GM18861 (cell line): ENCODE data around the gene ARV1.
"Not testable (repeated sequence)": the region's sequence is repeated elsewhere in the genome, so short reads cannot be mapped to it uniquely, and the experiment has no call there.

Experiments
- ATAC-seq: cut with Tn5 transposase; IDR thresholded peaks from one replicate; pipeline ENCODE4 v1.9.1; 2021; ENCODE audit not compliant: unreplicated experiment

Gene ARV1

GRCh38 chr1:231041719-231042261 is 62.9 kb downstream of the ARV1 start:
- ATAC-seq: no peak

DNA sequence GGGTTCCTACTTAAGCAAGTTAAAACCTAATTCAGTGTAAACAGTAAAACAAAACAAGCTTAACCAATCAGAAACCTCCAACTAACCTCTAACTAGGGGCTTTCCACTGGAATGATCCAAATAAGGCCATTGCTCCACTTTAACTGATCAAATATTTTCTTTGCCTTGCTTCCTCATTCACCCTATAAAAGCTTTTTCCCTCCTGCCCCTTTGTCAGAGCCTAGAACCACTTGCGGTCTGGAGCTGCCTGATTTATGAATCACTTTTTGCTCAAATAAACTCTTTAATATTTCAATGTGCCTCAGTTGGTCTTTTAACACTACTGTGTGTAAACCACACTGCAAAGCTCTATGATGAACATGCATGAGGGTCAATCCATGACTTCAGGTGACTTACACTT is 65.7 kb downstream of the ARV1 start:
- no peak for ATAC-seq

GRCh38 chr1:231045286-231045685 is 66.4 kb downstream of the ARV1 start:
- ATAC-seq: no peak

GRCh38 chr1:231045921-231046729 is 67.2 kb downstream of the ARV1 start:
- not testable (repeated sequence) for ATAC-seq

GRCh38 chr1:231046730-231047395 is 68.0 kb downstream of the ARV1 start:
- ATAC-seq: no peak

DNA sequence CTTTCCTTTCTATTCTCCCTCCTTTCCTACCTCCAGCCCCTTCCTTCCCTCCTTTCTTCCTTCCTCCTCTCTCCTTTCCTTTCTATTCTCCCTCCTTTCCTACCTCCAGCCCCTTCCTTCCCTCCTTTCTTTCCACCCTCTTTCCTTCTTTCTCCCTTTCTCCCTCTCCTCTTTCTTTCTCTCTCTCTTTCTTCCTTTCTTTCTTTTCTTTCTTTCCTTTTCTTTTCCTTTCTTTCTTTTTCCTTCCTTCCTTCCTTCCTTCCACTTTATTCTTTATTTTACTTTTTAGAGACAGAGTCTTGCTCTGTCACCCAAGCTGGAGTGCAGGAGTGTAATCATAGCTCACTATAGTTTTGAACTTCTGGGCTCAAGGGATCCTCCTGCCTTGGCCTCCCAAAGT is 68.6 kb downstream of the ARV1 start:
- not testable (repeated sequence) for ATAC-seq

- ATAC-seq: not testable (repeated sequence)
Measured at GRCh38 chr1:231048419-231048818, 69.5 kb downstream of the ARV1 start.

DNA sequence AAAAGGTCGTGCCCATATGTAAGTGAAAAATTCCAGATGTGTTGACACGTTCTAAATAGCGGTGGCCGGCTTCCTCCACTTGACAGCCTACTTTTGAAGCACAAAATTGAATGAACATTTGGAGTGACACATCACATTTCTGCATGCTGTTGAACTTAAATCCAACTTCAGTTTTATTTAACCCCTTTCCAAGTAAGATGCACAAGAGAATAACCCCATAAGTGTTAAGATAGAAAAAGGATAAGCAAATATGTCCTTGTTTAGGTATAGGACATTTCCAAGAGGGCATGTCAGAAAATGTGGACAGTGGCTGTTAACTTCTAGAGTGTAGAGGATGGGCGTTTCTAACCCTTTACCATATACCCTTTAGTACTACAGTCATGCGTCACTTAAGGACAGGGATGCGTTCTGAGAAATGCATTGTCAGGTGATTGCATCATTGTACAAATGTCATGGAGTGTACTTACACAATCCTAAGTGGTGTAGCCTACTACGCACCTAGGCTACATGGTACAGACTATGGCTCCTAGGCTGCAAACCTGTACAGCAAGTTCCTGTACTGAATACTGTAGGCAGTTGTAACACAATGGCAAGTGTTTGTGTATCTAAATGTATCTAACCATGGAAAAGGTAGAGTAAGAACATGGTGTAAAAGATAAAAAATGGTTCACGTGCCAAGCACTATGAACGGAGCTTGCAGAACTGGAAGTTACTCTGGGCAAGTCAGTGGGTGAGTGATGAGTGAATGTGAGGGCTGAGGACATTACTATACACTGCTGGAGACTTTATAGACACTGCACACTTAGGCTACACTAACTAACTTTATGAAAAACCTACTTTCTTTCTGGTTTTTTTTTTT is 70.5 kb downstream of the ARV1 start:
- ATAC-seq: no peak
